GM19455 (cell line): ENCODE results near the gene LDLRAP1.

ENCODE experiments used
- ATAC-seq: cut with Tn5 transposase; IDR thresholded peaks from one replicate; pipeline ENCODE4 v1.9.1; 2021; ENCODE audit not compliant: unreplicated experiment

Gene LDLRAP1

GRCh38 chr1:25560788-25561187 lies 17.4 kb downstream of the LDLRAP1 start:
- ATAC-seq: no peak

DNA sequence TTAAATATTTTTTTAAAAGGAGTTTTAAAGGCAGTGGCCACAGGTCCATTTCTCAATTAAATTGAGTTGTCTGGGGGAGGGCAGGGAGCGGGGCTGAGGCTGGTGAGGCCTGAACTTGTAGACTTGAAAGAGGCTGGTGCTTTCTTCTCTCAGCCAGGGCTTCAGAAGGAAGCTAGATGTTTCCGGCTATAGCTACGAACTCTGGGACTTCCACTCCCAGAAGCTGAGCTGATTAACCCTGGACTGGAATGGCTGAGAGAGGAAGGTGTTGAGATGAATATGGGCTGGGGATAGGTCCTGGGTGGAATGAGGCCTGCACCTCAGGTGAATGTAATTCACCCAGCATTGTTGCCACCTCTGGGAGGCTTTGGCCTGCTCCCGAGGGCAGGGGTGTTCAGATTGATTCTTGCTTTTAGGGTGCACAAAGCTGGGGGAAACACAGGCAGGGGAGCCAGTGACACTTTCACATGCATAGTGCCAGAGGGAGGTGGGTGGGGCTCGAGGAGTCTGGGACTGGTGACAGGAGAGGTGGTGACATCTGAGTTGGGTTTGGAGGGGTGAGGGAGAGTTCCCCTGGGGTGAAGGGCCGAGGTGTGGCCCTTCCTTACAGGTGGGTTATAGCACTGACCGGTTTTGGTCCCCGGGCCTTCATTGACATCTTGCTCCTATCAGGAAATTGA lies 18.2 kb downstream of the LDLRAP1 start:
- no peak for ATAC-seq

DNA sequence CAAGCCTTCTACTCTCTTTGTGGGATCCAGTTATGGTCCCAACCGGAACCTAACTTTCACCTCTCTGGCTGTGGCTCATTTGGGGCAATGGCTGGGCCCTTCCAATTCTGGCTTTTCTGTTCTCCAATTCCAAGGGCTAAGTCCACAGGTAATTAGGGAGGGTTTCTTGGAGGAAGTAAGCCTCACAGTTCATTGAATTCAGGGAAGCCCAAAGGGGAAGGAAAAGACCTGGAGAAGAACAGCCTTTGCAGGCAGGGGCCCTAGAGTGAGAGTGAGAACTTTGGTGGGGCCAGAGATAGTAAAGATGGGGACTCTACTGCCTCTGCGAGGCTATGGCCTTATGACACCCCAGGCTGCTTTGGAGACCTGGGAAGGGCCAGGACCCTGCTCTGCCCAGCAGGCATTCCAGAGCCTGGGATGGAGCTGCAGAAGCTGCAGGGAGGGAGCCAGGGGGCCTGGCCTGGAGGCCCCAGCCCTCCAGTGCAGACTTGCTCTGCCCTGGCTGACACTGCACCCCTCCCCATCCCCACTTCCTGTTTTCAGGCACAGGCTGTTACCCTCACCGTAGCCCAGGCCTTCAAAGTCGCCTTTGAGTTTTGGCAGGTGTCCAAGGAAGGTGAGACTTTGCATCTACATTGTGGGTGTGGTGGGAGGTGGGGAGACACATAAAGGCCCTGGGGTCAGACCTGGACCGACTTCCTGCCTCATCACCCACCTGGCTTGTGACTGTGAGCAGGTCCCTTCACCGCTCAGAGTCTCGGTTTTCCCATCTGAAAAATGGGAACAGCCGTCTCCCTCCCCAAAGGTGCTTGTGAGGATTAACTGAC lies 18.9 kb downstream of the LDLRAP1 start:
- ATAC-seq: peak; percentile 54

- ATAC-seq: no peak
Observed at GRCh38 chr1:25562928-25563283, 19.5 kb downstream of the LDLRAP1 start.

DNA sequence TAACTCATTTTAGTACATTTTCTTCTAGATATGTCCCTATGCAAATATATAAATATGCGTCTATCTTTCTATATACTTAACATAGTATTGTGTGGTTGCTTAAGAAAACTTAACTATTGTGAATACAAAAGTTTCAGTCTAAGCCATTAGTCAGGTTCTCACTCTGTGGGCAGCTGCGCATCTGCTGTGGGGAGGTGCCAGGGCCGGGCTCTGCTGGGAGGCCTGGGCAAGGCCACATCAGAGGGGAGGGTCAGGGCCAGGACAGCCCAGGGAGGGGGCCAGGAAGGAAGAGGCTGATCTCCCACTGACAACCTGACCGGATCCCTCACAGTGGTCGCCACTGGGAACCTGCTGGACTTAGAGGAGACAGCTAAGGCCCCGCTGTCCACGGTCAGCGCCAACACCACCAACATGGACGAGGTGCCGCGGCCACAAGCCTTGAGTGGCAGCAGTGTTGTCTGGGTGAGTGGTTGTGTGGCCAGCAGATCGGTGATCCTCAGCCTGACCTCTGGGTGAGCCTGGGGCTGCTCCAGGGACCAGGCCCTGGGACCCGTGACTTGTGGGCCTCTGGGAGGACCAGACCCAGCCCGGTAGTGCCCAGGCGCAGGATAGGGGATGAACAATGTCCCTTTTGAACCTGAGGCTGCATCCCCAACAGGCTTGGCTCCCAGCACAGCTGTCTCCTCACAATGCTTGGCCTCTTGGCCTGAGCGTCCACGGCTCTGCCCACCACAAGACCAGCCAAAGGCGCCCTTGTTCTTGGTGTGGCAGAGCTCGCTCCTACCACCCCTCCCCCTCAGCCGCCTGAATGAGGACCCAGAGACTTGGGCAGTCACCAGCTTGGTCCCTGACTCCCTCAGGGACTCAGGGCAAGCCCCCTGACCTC lies 20.2 kb downstream of the LDLRAP1 start:
- ATAC-seq: no peak

DNA sequence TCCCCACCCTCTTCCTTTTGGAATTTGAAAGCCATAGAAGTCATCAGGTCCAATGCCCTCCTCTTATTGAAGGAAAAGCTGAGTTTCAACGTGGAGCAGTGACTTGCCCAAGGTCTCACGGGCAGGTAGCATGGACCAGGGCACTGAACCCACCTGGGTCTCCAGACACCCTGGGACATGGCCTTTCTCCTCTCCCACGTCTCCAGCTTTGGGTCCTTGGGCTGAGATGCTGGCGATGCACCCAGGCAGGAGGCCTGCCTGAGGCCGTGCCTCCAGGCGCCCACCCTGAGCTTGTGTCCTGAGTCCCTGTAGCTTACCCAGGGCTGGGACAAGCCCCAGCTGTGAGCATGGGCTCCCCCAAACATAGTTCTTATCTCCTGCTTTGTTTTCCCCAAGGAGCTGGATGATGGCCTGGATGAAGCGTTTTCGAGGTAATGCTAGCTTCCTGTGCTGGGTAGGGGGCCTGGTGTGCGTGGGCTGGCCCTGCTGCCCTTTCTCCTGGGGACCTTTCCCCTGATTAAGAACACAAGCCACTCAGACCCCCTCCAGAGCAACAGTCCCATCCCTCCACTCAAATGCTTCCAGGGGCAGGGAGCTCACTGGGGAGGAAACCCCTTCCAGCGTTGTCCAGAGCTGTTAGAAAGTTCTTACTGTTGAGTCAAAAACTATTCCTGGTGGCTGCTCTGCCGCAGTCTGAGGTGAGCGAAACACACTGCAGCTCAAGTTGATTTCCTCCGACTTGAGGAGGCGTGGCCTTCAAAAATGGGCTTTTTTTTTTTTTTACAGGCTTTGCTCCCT lies 21.6 kb downstream of the LDLRAP1 start:
- ATAC-seq: no peak

DNA sequence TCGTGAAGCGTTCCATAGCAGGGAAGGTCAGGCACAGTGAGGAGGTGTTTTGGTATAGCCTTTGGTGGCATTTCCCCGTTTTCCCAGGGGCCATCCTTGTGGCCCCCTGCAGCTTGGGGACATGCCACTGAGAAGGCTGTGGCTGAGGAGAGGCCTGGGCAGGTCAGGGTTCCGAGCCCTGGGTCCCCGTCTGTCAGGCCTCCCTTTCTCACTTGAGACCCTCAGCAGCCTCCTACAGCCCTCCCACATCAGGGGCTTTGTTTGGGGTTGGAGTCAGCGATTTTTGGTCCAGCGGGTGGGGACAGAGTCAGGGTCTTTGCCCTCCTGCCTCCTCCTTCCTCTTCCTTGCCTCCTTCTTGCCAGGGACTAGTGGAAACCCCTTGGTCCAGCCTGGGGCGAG lies 22.2 kb downstream of the LDLRAP1 start:
- ATAC-seq: no peak

DNA sequence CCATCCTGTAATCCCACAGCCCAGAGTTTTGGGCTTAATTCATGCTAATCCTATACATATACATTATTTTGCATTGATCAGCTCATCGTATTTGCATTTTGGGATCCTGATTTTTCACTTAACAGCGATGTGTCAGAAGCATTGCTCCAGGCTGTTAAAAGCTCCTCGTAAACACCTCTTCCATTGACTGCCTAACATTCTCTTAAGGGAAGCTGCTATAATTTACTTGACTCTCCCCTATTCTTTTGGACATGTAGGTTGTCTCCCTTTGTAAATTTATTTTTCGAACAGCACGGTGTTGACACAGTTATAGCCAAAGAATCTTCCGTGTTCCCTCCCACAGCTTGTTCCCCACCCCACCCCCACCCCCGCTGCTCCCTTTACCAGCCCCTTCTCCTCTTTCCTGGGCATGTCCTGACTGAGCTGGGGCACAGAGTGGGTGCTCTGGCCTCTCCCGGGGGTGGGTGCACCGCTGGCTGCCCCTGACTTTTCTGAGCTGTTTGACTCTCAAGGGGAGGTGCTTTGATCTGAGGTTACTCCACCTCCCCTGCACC lies 22.8 kb downstream of the LDLRAP1 start:
- ATAC-seq: no peak

GRCh38 chr1:25566730-25567341 lies 23.4 kb downstream of the LDLRAP1 start:
- no peak for ATAC-seq

GRCh38 chr1:25567710-25568089 lies 24.3 kb downstream of the LDLRAP1 start:
- ATAC-seq: no peak

DNA sequence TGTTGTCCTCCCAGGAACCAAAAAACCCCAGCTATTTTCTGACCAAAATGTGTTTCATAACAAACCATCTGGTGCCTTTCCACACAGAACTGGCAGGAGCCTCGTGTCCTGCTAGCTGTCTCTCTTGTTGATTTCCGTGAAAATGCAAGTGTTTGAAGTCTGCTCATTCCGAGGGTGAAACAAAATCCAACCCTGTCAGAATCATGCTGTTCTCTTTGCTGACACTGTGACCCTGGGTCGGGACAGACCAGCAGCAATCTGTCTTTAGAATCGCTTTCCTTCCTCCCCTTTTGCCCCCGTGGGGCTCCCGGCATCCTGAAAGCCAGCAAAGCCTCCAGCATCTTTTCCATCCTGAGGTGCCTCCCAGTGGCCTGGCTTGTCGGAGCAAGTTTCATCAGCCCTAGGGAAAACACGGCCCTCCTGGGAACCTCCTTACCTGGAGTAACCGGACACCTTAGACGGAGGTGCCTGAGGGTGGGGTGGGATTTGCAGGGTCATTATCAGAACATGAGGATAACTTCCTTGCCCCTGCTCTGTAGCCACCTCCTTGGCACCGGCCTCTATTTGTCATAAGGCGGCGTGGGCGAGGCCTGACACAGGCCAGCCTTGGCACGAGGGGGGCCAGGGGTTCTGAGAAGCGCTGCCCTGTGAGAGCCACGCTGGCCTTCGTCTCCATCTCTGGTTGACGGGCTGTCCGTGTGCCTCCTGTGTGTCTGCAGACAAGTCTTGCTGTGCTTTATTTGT lies 24.9 kb downstream of the LDLRAP1 start:
- no peak for ATAC-seq

- no peak for ATAC-seq
Observed at GRCh38 chr1:25568834-25569596, 25.6 kb downstream of the LDLRAP1 start.

DNA sequence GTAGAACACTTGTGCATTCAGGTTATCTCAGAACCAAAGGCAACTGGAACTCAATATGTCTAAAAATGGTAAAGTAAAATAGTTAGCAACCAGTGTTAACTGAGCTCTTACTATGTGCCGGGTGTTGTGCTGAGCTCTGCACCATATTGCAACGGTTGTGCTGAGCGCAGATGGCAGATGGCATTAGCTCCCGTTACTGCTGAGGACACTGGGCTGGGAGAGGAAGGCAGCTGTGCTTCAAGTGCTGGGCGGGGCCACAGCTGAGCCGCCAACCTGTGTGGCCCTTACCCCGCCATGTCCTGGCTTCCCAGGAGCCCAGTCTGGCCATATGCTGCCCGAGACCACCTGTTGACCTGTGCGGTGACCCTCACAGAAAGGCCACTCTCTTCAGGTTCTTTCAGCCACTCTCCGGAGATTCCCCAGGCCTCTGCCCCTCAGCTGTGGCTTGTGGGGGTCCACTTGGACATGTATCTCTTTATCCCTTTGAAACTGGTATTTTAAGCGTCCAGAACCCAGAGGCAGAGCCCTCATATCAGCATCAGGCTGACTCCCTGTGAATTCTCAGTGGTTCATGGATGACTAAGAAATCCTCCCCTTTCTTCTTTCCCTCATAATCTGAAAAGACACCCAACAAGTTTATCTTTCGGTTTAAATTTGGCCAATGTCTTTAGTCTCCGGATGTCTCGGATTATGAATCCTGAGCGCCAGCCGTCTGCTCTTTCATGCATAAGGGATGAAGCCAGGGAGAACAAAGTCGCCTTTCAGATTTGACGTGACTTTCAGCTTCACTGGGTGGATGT lies 26.4 kb downstream of the LDLRAP1 start:
- no peak for ATAC-seq

DNA sequence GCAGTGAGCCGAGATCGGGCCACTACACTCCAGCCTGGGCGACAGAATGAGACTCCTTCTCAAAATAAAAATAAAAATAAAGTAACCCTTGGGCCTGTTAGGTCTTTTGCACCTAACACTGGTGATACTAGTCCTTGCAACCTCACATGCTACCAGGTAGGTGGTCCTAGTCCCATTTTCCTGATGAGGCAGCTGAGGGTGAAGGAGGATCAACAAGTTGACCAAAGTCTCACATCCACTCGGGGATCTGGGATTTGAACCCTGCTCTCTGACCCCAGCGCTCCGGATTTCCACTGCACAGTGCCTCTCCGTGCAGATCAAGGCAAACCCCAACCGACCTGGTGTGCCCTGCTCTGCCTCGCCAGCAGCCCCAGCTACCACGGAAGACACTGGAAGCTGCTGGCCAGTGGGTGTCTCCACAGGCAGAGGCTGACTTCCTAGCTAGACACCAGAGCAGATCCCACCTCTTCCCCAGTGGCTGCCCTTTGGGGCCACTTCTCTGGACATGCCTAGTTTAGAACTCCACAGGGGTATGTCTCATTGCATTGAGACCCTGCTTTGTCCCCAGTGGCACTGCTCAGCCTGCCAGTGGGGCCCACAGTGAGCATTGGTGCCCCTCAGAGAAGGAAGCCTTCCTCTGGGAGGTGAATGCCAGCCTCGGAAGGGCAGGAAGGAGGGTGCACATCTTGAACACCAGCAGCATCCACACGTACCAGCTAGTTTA lies 27.6 kb downstream of the LDLRAP1 start:
- no peak for ATAC-seq

GRCh38 chr1:25571522-25571970 lies 28.1 kb downstream of the LDLRAP1 start:
- ATAC-seq: no peak

- no peak for ATAC-seq
Observed at GRCh38 chr1:25572107-25572506, 28.7 kb downstream of the LDLRAP1 start.
